ENCODE measurements around the gene CYB5R4.

DNA sequence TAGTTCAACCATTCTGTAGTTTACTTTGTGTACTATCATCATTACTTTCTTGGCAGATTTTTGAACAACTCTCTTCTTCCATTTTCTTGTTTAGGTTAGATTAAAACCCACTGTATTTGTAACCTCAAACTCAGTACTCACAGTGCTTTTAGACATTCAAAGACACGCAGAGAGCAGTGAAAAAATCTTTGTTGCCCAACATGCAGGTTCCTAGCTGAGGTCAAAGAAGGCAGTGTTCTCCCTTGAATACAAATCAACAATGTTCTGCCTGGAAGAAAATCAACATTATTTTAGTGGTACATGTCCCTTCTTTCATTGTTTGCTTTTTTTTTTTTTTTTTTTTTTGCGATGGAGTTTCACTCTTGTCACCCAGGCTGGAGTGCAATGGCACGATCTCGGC is 11.2 kb downstream of the CYB5R4 start:
- TF ChIP-seq, protein P1, sequence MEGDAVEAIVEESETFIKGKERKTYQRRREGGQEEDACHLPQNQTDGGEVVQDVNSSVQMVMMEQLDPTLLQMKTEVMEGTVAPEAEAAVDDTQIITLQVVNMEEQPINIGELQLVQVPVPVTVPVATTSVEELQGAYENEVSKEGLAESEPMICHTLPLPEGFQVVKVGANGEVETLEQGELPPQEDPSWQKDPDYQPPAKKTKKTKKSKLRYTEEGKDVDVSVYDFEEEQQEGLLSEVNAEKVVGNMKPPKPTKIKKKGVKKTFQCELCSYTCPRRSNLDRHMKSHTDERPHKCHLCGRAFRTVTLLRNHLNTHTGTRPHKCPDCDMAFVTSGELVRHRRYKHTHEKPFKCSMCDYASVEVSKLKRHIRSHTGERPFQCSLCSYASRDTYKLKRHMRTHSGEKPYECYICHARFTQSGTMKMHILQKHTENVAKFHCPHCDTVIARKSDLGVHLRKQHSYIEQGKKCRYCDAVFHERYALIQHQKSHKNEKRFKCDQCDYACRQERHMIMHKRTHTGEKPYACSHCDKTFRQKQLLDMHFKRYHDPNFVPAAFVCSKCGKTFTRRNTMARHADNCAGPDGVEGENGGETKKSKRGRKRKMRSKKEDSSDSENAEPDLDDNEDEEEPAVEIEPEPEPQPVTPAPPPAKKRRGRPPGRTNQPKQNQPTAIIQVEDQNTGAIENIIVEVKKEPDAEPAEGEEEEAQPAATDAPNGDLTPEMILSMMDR (IDR thresholded peaks at IDR 0.05; ENCODE audit: low read depth, low read length): no peak
- TF ChIP-seq, protein P2, sequence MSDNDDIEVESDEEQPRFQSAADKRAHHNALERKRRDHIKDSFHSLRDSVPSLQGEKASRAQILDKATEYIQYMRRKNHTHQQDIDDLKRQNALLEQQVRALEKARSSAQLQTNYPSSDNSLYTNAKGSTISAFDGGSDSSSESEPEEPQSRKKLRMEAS (IDR thresholded peaks at IDR 0.05; ENCODE audit: low read depth, low read length): no peak

Data from NB4 (cell line).